DND-41 (cell line): ENCODE data around the gene ORC4.

Source experiments
- EZH2 ChIP-seq: IDR thresholded peaks from 3 replicates; pipeline ENCODE4 v1.6.1; 2012; ENCODE audit warnings: borderline replicate concordance, low read depth, mild to moderate bottlenecking, moderate library complexity, low read length, inconsistent platforms; ENCODE audit not compliant: severe bottlenecking
- TF ChIP-seq, protein P1 (sequence below): IDR thresholded peaks from 2 replicates; pipeline ENCODE4 v1.5.1; 2012; ENCODE audit warnings: borderline replicate concordance, low read length, moderate library complexity, mild to moderate bottlenecking; ENCODE audit not compliant: poor library complexity, severe bottlenecking; ENCODE audit errors: extremely low read depth

DNA sequence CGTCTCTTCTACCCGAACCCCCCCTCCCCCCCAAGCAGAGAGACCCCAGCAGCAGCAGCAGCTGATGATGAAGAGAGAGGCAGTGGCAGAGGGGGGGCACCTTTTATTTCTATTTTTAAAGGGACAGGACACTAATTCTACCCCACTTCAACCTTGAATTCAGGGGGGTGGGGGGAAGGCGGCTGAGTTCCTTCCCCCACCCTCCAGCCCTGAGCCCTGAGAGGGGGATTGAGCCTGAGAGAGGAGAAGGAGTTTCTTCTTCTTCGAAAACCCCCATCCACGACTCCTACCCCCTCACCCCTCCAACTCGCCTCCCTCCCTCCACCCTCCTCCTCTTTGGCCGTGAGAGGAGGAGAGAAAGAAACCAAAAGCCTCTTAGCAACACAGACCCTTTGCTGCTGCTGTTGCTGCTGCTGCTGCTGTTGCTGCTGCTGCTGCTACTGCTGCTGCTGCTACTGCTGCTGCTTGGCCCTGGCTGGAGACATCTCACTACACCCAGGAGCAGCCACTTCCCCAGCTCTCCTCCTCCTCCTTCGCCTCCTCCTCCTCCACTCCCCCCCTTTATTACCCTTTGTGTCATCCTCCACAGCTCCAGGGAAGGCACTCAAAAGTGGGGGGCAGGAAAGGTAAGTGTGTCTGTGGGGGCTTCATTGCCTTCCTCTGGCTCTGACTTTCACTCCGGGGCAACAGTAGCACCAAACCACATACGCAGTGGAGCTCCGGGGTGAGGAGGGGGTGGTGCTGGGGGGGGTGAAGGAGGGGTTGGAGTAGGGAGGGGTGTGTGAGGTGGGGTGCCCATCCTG is 723 bp upstream of the ORC4 start, which contains the start of gene MBD5:
- no peak for TF ChIP-seq EZH2
- TF ChIP-seq, protein P1, sequence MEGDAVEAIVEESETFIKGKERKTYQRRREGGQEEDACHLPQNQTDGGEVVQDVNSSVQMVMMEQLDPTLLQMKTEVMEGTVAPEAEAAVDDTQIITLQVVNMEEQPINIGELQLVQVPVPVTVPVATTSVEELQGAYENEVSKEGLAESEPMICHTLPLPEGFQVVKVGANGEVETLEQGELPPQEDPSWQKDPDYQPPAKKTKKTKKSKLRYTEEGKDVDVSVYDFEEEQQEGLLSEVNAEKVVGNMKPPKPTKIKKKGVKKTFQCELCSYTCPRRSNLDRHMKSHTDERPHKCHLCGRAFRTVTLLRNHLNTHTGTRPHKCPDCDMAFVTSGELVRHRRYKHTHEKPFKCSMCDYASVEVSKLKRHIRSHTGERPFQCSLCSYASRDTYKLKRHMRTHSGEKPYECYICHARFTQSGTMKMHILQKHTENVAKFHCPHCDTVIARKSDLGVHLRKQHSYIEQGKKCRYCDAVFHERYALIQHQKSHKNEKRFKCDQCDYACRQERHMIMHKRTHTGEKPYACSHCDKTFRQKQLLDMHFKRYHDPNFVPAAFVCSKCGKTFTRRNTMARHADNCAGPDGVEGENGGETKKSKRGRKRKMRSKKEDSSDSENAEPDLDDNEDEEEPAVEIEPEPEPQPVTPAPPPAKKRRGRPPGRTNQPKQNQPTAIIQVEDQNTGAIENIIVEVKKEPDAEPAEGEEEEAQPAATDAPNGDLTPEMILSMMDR: no peak
